K562 (cell line): Measurements from ENCODE around the gene SPEG. TPM values are rescaled to one million over a fixed set of nuclear protein-coding genes. Genes with fewer than 3 reads are reported as not detected.

Experiments used
- ATAC-seq: fragments of 200-7000 bp; cut with Tn5 transposase; 3 replicates; pipeline ENCODE4 v1.9.1; 2020; ENCODE audit warnings: moderate library complexity
- BruUV-seq: library from RNA; stranded (reverse); fragments of 400-500 nt; replicated peaks from 2 replicates; lab custom pipeline; 2021; lab: Mats Ljungman, UMichigan
- CTCF ChIA-PET: fragments of 300-600 bp; formaldehyde crosslinking; extraction: SDS; loops from one replicate; lab custom pipeline; 2021; ENCODE audit warnings: low intra/inter-chr PET ratio; lab: Yijun Ruan, JAX
- POLR2A ChIA-PET: fragments of 300-600, 350-650 bp; sonication (Branson Sonifier 250); formaldehyde crosslinking; extraction: SDS; loops from one replicate; lab custom pipeline; 2021; ENCODE audit warnings: antibody characterized with exemption, inconsistent platforms; lab: Yijun Ruan, JAX
- DNase-seq, 4 experiments: peaks; one replicate each; pipeline versions ENCODE4 v3.0.0 to v3.0.0-alpha.2; 2011 to 2018; ENCODE audit warnings: low spot score in 3 of 4, mixed read lengths in 3 of 4; ENCODE audit errors: extremely low read depth in 1 of 4
- FAIRE-seq: peaks from 2 replicates; lab custom pipeline; 2011; peaks lifted over from hg19 to GRCh38; lab: Jason Lieb, UNC
- H2AFZ ChIP-seq: 2 replicates; pipeline ENCODE4 v1.6.0; 2011; ENCODE audit warnings: low read depth, low read length, control low read depth, inconsistent platforms
- H3K27ac ChIP-seq: fragments of 200-600 bp; 3 replicates; pipeline ENCODE4 v1.8.0; 2011; ENCODE audit warnings: low read depth, mild to moderate bottlenecking, control low read depth, inconsistent platforms, low read length, moderate library complexity, mixed read lengths; ENCODE audit errors: extremely low read depth
- H3K27me3 ChIP-seq, 2 experiments: fragments of 300-600 bp in 1 of 2; 2 replicates in 1 of 2; 3 replicates in 1 of 2; pipeline versions ENCODE4 v1.6.0 to v1.8.0; 2011; ENCODE audit warnings: inconsistent platforms in 2 of 2, low read length in 2 of 2, mild to moderate bottlenecking in 1 of 2, mixed read lengths in 1 of 2, moderate library complexity in 1 of 2; ENCODE audit not compliant: control insufficient read depth in 2 of 2, insufficient read depth in 2 of 2
- H3K36me3 ChIP-seq: fragments of 300-600 bp; 3 replicates; pipeline ENCODE4 v1.8.0; 2011; ENCODE audit warnings: mild to moderate bottlenecking, low read length, inconsistent platforms; ENCODE audit not compliant: control insufficient read depth, insufficient read depth
- H3K4me1 ChIP-seq, 2 experiments: fragments of 200-600 bp in 1 of 2; replicated peaks in 1 of 2; 2 replicates in 1 of 2; 3 replicates in 1 of 2; pipeline versions ENCODE4 v1.5.1 to v1.8.0; 2011; ENCODE audit warnings: inconsistent platforms in 2 of 2, low read length in 2 of 2, mild to moderate bottlenecking in 1 of 2, mixed read lengths in 1 of 2, moderate library complexity in 1 of 2; ENCODE audit not compliant: control insufficient read depth in 2 of 2, insufficient read depth in 2 of 2
- H3K4me2 ChIP-seq: 2 replicates; pipeline ENCODE4 v1.6.1; 2011; ENCODE audit warnings: low read length, control low read depth, inconsistent platforms, mixed read lengths; ENCODE audit not compliant: insufficient read depth
- H3K4me3 ChIP-seq: fragments of 200-600 bp; sonication (generic), shearing (Covaris generic); 2 replicates; pipeline ENCODE4 v1.5.1; 2016; ENCODE audit warnings: control low read depth, inconsistent platforms
- H3K79me2 ChIP-seq: fragments of 200-600 bp; 3 replicates; pipeline ENCODE4 v1.8.0; 2011; ENCODE audit warnings: low read length, inconsistent platforms; ENCODE audit not compliant: control insufficient read depth, insufficient read depth
- H3K9ac ChIP-seq, 2 experiments: 2 replicates each; pipeline versions ENCODE4 v1.6.0 to v1.6.1; 2011; ENCODE audit warnings: low read depth in 2 of 2, low read length in 2 of 2, control low read depth in 1 of 2, inconsistent platforms in 1 of 2, mild to moderate bottlenecking in 1 of 2, mixed read lengths in 1 of 2; ENCODE audit not compliant: insufficient read depth in 1 of 2
- H3K9me1 ChIP-seq: one replicate; pipeline ENCODE4 v1.6.0; 2011; ENCODE audit warnings: inconsistent platforms, mild to moderate bottlenecking, low read length, moderate library complexity; ENCODE audit not compliant: control insufficient read depth, insufficient read depth
- H3K9me3 ChIP-seq: replicated peaks from 2 replicates; pipeline ENCODE4 v1.5.1; 2011; ENCODE audit warnings: low read depth, low read length, inconsistent platforms; ENCODE audit not compliant: control insufficient read depth, insufficient read depth
- H4K20me1 ChIP-seq: replicated peaks from 2 replicates; pipeline ENCODE4 v1.6.1; 2011; ENCODE audit warnings: low read length, inconsistent platforms, mixed read lengths; ENCODE audit not compliant: control insufficient read depth, insufficient read depth
- CTCF ChIP-seq, 3 experiments: IDR thresholded peaks in 2 of 3; conservative IDR thresholded peaks in 1 of 3; 2 replicates each; pipeline ENCODE4 v1.5.1; 2011 to 2012; ENCODE audit warnings: low read length in 3 of 3, mild to moderate bottlenecking in 3 of 3, control low read depth in 2 of 3, improper control_type of control experiment in 1 of 3, inconsistent platforms in 1 of 3, low read depth in 1 of 3, mixed read lengths in 1 of 3, moderate library complexity in 1 of 3; ENCODE audit not compliant: insufficient read depth in 2 of 3
- FOXO4 ChIP-seq: fragments of 450-650 bp; formaldehyde crosslinking; IDR thresholded peaks from 2 replicates; pipeline ENCODE4 v1.4.0; 2020; ENCODE audit warnings: mild to moderate bottlenecking, moderate library complexity
- HNRNPH1 ChIP-seq: fragments of 200-400 bp; formaldehyde crosslinking; optimal IDR thresholded peaks from 2 replicates; pipeline ENCODE3; 2017; ENCODE audit warnings: low read depth, mild to moderate bottlenecking, low read length, moderate library complexity
- NUFIP1 ChIP-seq: fragments of 450-650 bp; IDR thresholded peaks from 2 replicates; pipeline ENCODE4 v1.6.1; 2018; ENCODE audit not compliant: partially characterized antibody
- PHB ChIP-seq: fragments of 250-450 bp; sonication (Bioruptor Pico); IDR thresholded peaks from 2 replicates; pipeline ENCODE4 v1.5.0; 2021
- SFPQ ChIP-seq: fragments of 200-400 bp; formaldehyde crosslinking; IDR thresholded peaks from 2 replicates; pipeline ENCODE4 v1.6.1; 2017; ENCODE audit warnings: mild to moderate bottlenecking, low read depth, low read length, moderate library complexity
- TAF15 ChIP-seq: fragments of 200-400 bp; formaldehyde crosslinking; IDR thresholded peaks from 2 replicates; pipeline ENCODE4 v1.6.1; 2017; ENCODE audit warnings: mild to moderate bottlenecking, low read depth, low read length, moderate library complexity
- ZNF449 ChIP-seq: fragments of 250-450 bp; sonication (Bioruptor Pico); IDR thresholded peaks from 2 replicates; pipeline ENCODE4 v1.8.0; 2022; ENCODE audit warnings: moderate library complexity, mild to moderate bottlenecking, inconsistent platforms
- WGBS: fragments of 100-300 bp; shearing (Covaris generic); methylation state at CpG from one replicate; pipeline ENCODE4 v1.1.6; 2016; ENCODE audit warnings: low coverage, mixed read lengths; ENCODE audit not compliant: insufficient coverage; ENCODE audit errors: missing lambda C conversion rate; 5-methylcytosine and 5-hydroxymethylcytosine counted together
- in situ Hi-C: fragments of 300-500 bp; cut with MboI; formaldehyde crosslinking; loops from 4 replicates; pipeline ENCODE4 v1.15.0; 2018; ENCODE audit warnings: inconsistent platforms, mixed read lengths
- intact Hi-C: fragments of 100-400 bp; cut with micrococcal nuclease; formaldehyde crosslinking; loops from 2 replicates; pipeline ENCODE4 v1.14.2; 2022
- polyA plus RNA-seq, 8 experiments: library from polyadenylated mRNA; depleted of rRNA in 4 of 8; stranded (reverse) in 5 of 8; unstranded in 3 of 8; fragments of >200 nt; fragmentation: Nextera tagmentation in 2 of 8; fragmentation: Illumina TruSeq in 1 of 8; extraction: Ambion mirVana in 2 of 8; extraction: Trizol in 1 of 8; gene quantifications; 2 replicates each; pipeline versions ENCODE4 v1.2.1 to v1.2.3, GENCODE V29; 2011 to 2014; ENCODE audit warnings: inconsistent platforms in 1 of 8, missing spikeins in 1 of 8
- total RNA-seq, 7 experiments: library from RNA; depleted of rRNA in 6 of 7; stranded (reverse); fragments of >200 nt in 6 of 7; fragmentation: Illumina TruSeq in 2 of 7; extraction: Trizol in 2 of 7; gene quantifications; 2 replicates each; pipeline versions ENCODE4 v1.2.1 to v1.2.3, GENCODE V29; 2011 to 2021; ENCODE audit warnings: low replicate concordance in 1 of 7

SPEG gene
- total and polyA plus RNA-seq, 9 of the 15 experiments (the other 6 are each of a cell fraction or from before 2014, with no cell fraction given) = 0.49 to 8.7 (median 3.0) TPM

- Histone ChIP-seq H3K79me2 (no peaks in the 10 kb centered on the region), H4K20me1 (no peaks in the 10 kb centered on the region), H3K4me2 (no peak overlapping the region), H3K9me3 (no peaks in the 10 kb centered on the region), H3K36me3 (no peaks in the 10 kb centered on the region), H3K4me1 (peaks cover 18% of the 10 kb centered on the region in 2 experiments), H3K9me1 (no peaks in the 10 kb centered on the region), H3K4me3 (no peak overlapping the region), H3K9ac (no peak overlapping the region), H2AFZ (no peak overlapping the region), H3K27ac (no peak overlapping the region), H3K27me3 (no peaks in the 10 kb centered on the region)
- no TSS peak for BruUV-seq
- FAIRE-seq = no peak
- in situ Hi-C loops = loop anchor here (5.0 kb wide), 2 partner anchors 32 to 127 kb away; no protein-coding TSS in a partner anchor
- ChIA-PET CTCF (interaction anchor here (1.0 to 3.0 kb wide), 2 partner anchors 28 to 29 kb away, joined by 4 to 21 read pairs; no protein-coding TSS in a partner anchor), POLR2A (interaction anchor here (0.7 kb wide), 1 partner anchor 95 kb away, joined by 3 read pairs; no protein-coding TSS in a partner anchor)
- TF ChIP-seq PHB (CRISPR knock-in tag) (no peak), SFPQ (no peak), FOXO4 (CRISPR knock-in tag) (no peak), HNRNPH1 (no peak), TAF15 (no peak), ZNF449 (CRISPR knock-in tag) (no peak), NUFIP1 (no peak), CTCF (IDR thresholded peaks at IDR 0.05 in 2 of 3, conservative IDR thresholded peaks at IDR 0.05 in 1 of 3; ENCODE audit: insufficient read depth in 2 of 3, low read depth in 1 of 3, low read length in 3 of 3) (no peak)
- ATAC-seq = no peak
- intact Hi-C loops = loop anchor here (5.0 kb wide), 2 partner anchors 72 to 237 kb away; no protein-coding TSS in a partner anchor
- WGBS = 51% methylated on average over 6 of the region's 7 CpGs
- DNase-seq = no peak
Measured at GRCh38 chr2:219404954-219405353, 29.7 kb upstream of the SPEG start.
